H9 (cell line): ENCODE results near the gene NUDT22. TPM values are rescaled to one million over a fixed set of nuclear protein-coding genes. Genes with fewer than 3 reads are reported as not detected.

ENCODE experiments used
- DNase-seq: peaks from one replicate; pipeline ENCODE4 v3.0.0-alpha.2; 2017
- H2AFZ ChIP-seq: one replicate; pipeline ENCODE4 v1.6.1; 2013; ENCODE audit warnings: mild to moderate bottlenecking, low read length, control low read depth, moderate library complexity
- H2AK5ac ChIP-seq: 2 replicates; pipeline ENCODE4 v1.6.1; 2013; ENCODE audit warnings: low read length, control low read depth, mixed read lengths; ENCODE audit not compliant: insufficient read length
- H2BK120ac ChIP-seq: one replicate; pipeline ENCODE4 v1.6.1; 2013; ENCODE audit warnings: low read depth, mild to moderate bottlenecking, low read length, control low read depth, inconsistent platforms; ENCODE audit not compliant: poor library complexity, severe bottlenecking
- H2BK12ac ChIP-seq: 2 replicates; pipeline ENCODE4 v1.6.1; 2013; ENCODE audit warnings: low read length, control low read depth, mixed read lengths, low read depth; ENCODE audit not compliant: insufficient read length
- H2BK15ac ChIP-seq: 2 replicates; pipeline ENCODE4 v1.6.1; 2013; ENCODE audit warnings: low read depth, low read length, control low read depth
- H2BK20ac ChIP-seq: one replicate; pipeline ENCODE4 v1.6.1; 2013; ENCODE audit warnings: low read depth, mild to moderate bottlenecking, low read length, control low read depth, inconsistent platforms; ENCODE audit not compliant: poor library complexity, severe bottlenecking
- H2BK5ac ChIP-seq: 2 replicates; pipeline ENCODE4 v1.6.1; 2013; ENCODE audit warnings: low read length, control low read depth, mixed read lengths; ENCODE audit not compliant: insufficient read length
- H3K14ac ChIP-seq: 2 replicates; pipeline ENCODE4 v1.6.1; 2013; ENCODE audit warnings: low read length, control low read depth; ENCODE audit not compliant: insufficient read depth
- H3K18ac ChIP-seq: 2 replicates; pipeline ENCODE4 v1.6.1; 2013; ENCODE audit warnings: low read depth, mild to moderate bottlenecking, mixed read lengths, low read length, control low read depth; ENCODE audit not compliant: insufficient read length
- H3K23ac ChIP-seq: 2 replicates; pipeline ENCODE4 v1.6.1; 2013; ENCODE audit warnings: low read length, control low read depth, mixed read lengths, low read depth; ENCODE audit not compliant: insufficient read length
- H3K23me2 ChIP-seq: 2 replicates; pipeline ENCODE4 v1.6.1; 2013; ENCODE audit warnings: low read depth, mild to moderate bottlenecking, mixed read lengths, low read length, control low read depth; ENCODE audit not compliant: insufficient read length, poor library complexity, severe bottlenecking
- H3K27ac ChIP-seq: 2 replicates; pipeline ENCODE4 v1.5.1; 2013; ENCODE audit warnings: low read length, control low read depth, mixed read lengths, low read depth; ENCODE audit not compliant: insufficient read length
- H3K27me3 ChIP-seq: 2 replicates; pipeline ENCODE4 v1.6.1; 2013; ENCODE audit warnings: low read length, control low read depth, inconsistent platforms; ENCODE audit not compliant: insufficient read depth
- H3K4ac ChIP-seq: 2 replicates; pipeline ENCODE4 v1.6.1; 2013; ENCODE audit warnings: low read depth, mild to moderate bottlenecking, control low read depth, inconsistent platforms, low read length, moderate library complexity
- H3K4me1 ChIP-seq: 2 replicates; pipeline ENCODE4 v1.6.1; 2013; ENCODE audit warnings: low read length, control low read depth, inconsistent platforms; ENCODE audit not compliant: insufficient read depth
- H3K4me2 ChIP-seq: 2 replicates; pipeline ENCODE4 v1.6.1; 2013; ENCODE audit warnings: low read length, control low read depth, mixed read lengths; ENCODE audit not compliant: insufficient read length, insufficient read depth
- H3K56ac ChIP-seq: 2 replicates; pipeline ENCODE4 v1.6.1; 2013; ENCODE audit warnings: low read depth, mild to moderate bottlenecking, mixed read lengths, low read length, control low read depth; ENCODE audit not compliant: insufficient read length
- H3K79me1 ChIP-seq: 2 replicates; pipeline ENCODE4 v1.6.1; 2013; ENCODE audit warnings: low read depth, mild to moderate bottlenecking, moderate library complexity, low read length, control low read depth, inconsistent platforms; ENCODE audit not compliant: insufficient read depth, poor library complexity, severe bottlenecking
- H3K79me2 ChIP-seq: 2 replicates; pipeline ENCODE4 v1.6.1; 2013; ENCODE audit warnings: low read length, control low read depth, inconsistent platforms; ENCODE audit not compliant: insufficient read depth
- H3K9ac ChIP-seq: 2 replicates; pipeline ENCODE4 v1.6.1; 2013; ENCODE audit warnings: low read length, control low read depth, mixed read lengths; ENCODE audit not compliant: insufficient read length; ENCODE audit errors: extremely low read depth
- H3K9me3 ChIP-seq: one replicate; pipeline ENCODE4 v1.6.1; 2013; ENCODE audit warnings: low read depth, low read length, inconsistent platforms; ENCODE audit not compliant: control insufficient read depth
- H3T11ph ChIP-seq: one replicate; pipeline ENCODE4 v1.6.1; 2013; ENCODE audit warnings: mild to moderate bottlenecking, low read length, control low read depth, inconsistent platforms
- H4K20me1 ChIP-seq: one replicate; pipeline ENCODE4 v1.6.1; 2013; ENCODE audit not compliant: control insufficient read depth, insufficient read length, insufficient read depth
- H4K5ac ChIP-seq: 2 replicates; pipeline ENCODE4 v1.6.1; 2013; ENCODE audit warnings: low read depth, mild to moderate bottlenecking, mixed read lengths, low read length, control low read depth; ENCODE audit not compliant: insufficient read length
- H4K8ac ChIP-seq: replicated peaks from 2 replicates; pipeline ENCODE4 v1.6.1; 2013; ENCODE audit warnings: low read length, control low read depth, mixed read lengths, low read depth; ENCODE audit not compliant: insufficient read length
- H4K91ac ChIP-seq: 2 replicates; pipeline ENCODE4 v1.6.1; 2013; ENCODE audit warnings: low read depth, mild to moderate bottlenecking, moderate library complexity, mixed read lengths, low read length, control low read depth; ENCODE audit not compliant: insufficient read length
- H3K27ac Mint-ChIP-seq, 3 experiments: 2 replicates in 2 of 3; 3 replicates in 1 of 3; pipeline ENCODE4 v1.8.0; 2020 to 2021; ENCODE audit warnings: mixed read lengths in 3 of 3, mild to moderate bottlenecking in 1 of 3, moderate library complexity in 1 of 3
- H3K27me3 Mint-ChIP-seq: 2 replicates; pipeline ENCODE4 v1.8.0; 2021; ENCODE audit warnings: low read depth, mild to moderate bottlenecking, moderate library complexity, mixed read lengths
- H3K36me3 Mint-ChIP-seq, 3 experiments: 2 replicates in 2 of 3; 3 replicates in 1 of 3; pipeline ENCODE4 v1.8.0; 2020 to 2021; ENCODE audit warnings: low read depth in 3 of 3, mixed read lengths in 3 of 3; ENCODE audit not compliant: insufficient read depth in 1 of 3
- H3K4me1 Mint-ChIP-seq, 2 experiments: 2 replicates each; pipeline ENCODE4 v1.8.0; 2020; ENCODE audit warnings: mixed read lengths in 2 of 2
- H3K4me3 Mint-ChIP-seq, 2 experiments: 2 replicates in 1 of 2; 3 replicates in 1 of 2; pipeline ENCODE4 v1.8.0; 2020 to 2021; ENCODE audit warnings: mild to moderate bottlenecking in 2 of 2, mixed read lengths in 2 of 2, moderate library complexity in 1 of 2
- H3K9me3 Mint-ChIP-seq, 2 experiments: 2 replicates in 1 of 2; 3 replicates in 1 of 2; pipeline ENCODE4 v1.8.0; 2020; ENCODE audit warnings: mild to moderate bottlenecking in 2 of 2, mixed read lengths in 2 of 2, moderate library complexity in 1 of 2
- CTCF ChIP-seq: fragments of 200-600 bp; sonication (generic); conservative IDR thresholded peaks from 3 replicates; pipeline ENCODE4 v1.8.0; 2021; ENCODE audit warnings: antibody characterized with exemption, mild to moderate bottlenecking
- WGBS: extraction: QIAGEN DNeasy Blood & Tissue Kit; methylation state at CpG from one replicate; pipeline ENCODE4 v1.1.7; 2013; ENCODE audit warnings: missing lambda C conversion rate, low lambda C conversion rate, mixed read lengths; ENCODE audit not compliant: insufficient read length; ENCODE audit errors: extremely low coverage; 5-methylcytosine and 5-hydroxymethylcytosine counted together
- total RNA-seq: library from RNA; stranded (reverse); gene quantifications from 2 replicates; pipeline ENCODE4 v1.2.1, GENCODE V29; 2021

Gene NUDT22
- total RNA-seq, 1 experiment from 2014 or later: 39.6 TPM

DNA sequence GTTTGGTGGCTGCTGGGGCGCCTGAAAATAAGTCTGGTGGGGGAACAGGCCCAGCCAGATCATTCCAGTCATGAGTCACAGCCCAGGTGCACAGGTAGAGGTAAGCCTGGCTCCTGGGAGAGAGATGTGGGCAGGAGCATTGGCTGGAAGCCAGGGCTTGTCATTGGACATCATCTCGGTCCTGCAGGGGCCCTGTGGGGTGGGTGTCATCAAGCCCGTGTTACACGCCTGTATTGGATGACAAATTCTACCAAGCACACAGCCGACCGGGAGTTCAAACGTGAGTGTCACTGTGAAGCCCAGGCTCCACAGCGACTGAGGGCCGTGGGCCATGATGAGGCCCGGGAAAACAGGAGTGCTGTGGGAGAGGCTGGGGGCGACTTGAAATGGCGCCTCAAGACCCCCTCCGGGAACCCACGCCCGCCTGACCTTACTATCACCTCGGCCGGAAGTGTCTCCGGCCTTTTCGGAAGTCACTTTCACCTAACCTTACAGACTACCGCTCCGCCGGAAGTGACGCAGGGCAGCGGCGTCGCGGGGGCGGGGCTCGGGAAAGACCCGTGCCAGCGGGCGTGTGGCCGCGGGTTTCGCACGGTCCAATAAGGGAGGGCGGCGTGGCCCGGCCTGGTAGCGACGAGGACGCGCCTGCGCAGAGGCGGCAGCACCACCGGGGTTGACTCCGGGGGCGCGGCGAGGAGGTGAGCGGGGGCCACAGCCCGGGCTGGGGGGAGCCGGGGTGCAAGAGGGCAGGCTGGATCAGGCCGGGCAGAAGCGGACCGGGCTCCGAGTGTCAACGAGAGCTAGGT is 14.6 kb downstream of the NUDT22 start, which contains the start of gene FKBP2:
Gene FKBP2, plus strand, starts transcription at position 661 of the 806 bp plus-strand sequence. CDS start 1,293 bp downstream, outside the sequence.
- Mint-ChIP-seq H3K4me1 (peaks cover 22 to 28% of the 10 kb centered on the region in 2 experiments), H3K36me3 (peaks cover 13 to 45% (median 26%) of the 10 kb centered on the region in 3 experiments), H3K27ac (peak within 1 kb of the TSS; percentile 99), H3K27me3 (no peaks in the 10 kb centered on the region), H3K9me3 (no peaks in the 10 kb centered on the region), H3K4me3 (peak within 1 kb of the TSS; percentile 85 to 93)
- Histone ChIP-seq H3K4ac (no peak within 1 kb of the TSS; the same call in 1 of the 2 replicates), H4K91ac (no peak within 1 kb of the TSS), H4K5ac (no peak within 1 kb of the TSS), H2BK15ac (no peak within 1 kb of the TSS), H3K9me3 (no peaks in the 10 kb centered on the region), H3K23ac (no peak within 1 kb of the TSS), H2AK5ac (no peak within 1 kb of the TSS), H3K4me2 (peak within 1 kb of the TSS; percentile 81), H3K56ac (no peak within 1 kb of the TSS), H2BK5ac (no peak within 1 kb of the TSS), H3K79me2 (peaks cover 3% of the 10 kb centered on the region; the same call in 1 of the 2 replicates), H2BK120ac (no peak within 1 kb of the TSS), H2BK20ac (no peak within 1 kb of the TSS), H2BK12ac (no peak within 1 kb of the TSS), H3K27ac (no peak within 1 kb of the TSS), H3K23me2 (peaks cover 12% of the 10 kb centered on the region), H4K8ac (no peak within 1 kb of the TSS), H3T11ph (no peak within 1 kb of the TSS), H3K9ac (peak within 1 kb of the TSS; percentile 46), H4K20me1 (no peaks in the 10 kb centered on the region), H2AFZ (no peak within 1 kb of the TSS), H3K18ac (peak within 1 kb of the TSS; percentile 80), H3K27me3 (no peaks in the 10 kb centered on the region), H3K79me1 (no peaks in the 10 kb centered on the region), H3K4me1 (no peaks in the 10 kb centered on the region), H3K14ac (peak within 1 kb of the TSS; percentile 80)
- no CpG with 5 or more reads among the region's 58 CpGs for WGBS
- no peak for TF ChIP-seq CTCF
- DNase-seq: peak; percentile 97
